ENCODE measurements around the gene CELSR1.
"Not testable (repeated sequence)": the region's sequence is repeated elsewhere in the genome, so short reads cannot be mapped to it uniquely, and the experiment has no call there.

Gene CELSR1

DNA sequence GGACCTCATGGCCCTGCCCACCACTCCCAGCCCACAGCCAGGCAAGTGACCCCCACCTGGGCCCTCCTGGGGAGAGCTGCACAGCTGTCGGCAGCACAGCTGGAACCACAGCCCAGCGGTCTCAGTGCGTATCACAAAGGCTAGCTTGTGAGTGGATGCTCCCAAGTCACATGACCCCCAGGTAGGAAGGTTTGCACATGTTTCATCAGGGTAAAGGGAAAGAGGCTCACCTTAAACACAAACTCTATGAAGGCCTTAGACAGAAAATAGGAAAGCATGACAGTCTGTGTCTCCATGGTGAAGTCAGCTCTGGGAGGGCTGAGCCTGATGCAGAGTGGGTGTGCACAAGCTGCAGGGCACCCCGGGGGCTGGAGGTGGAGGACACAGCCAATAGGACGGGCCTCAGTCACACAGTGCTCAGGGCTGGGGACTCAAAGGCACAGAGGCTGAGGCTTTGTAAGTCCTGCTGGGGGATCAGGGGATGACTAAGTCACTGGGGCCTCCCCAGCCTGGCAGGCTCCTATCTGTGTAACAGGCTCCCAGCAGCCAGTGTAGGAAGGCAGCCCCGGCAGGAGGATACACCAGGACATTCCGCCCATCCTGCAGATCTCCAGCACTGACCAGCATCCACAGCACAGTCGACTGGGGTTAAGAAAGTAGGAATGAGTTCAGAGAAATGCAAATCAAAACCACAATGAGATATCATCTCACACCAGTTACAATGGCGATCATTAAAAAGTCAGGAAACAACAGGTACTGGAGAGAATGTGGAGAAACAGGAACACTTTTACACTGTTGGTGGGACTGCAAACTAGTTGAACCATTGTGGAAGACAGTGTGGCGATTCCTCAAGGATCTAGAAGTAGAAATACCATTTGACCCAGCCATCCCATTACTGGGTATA is 22.0 kb downstream of the CELSR1 start:
- FAIRE-seq = no peak

DNA sequence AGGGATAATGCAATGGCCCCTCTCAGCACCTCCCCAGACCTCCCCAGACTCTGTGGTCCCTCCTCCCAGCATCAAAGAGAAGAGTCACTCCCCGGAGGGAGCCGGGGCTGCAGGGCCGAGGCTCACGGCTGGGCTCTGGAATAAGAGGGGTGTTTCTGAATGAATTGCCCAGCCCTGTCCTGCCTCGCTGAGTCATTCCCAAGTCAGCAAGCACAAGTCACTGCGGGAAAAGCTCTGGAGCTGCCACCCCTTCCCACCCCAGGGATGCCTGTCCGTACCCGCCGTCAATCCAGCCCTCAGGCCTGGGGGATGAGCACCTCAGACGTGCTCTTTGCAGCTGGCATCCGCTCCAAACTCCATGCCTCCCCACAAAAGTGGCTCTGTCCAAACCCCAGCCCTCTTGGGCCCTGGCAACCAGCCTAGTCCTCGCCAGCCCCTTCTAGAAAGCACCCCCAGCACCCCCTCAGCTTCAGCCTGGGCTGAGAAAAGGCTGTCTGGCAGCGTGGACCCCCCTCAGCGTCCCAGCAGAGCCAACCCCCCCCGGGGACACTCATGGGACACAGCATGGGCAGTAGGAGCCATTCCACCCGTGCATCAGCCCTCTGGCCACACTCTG is 22.7 kb downstream of the CELSR1 start:
- DNase-seq (ENCODE audit: extremely low spot score, insufficient read length, low read depth) (no peak), FAIRE-seq (no peak)

More for the DNA sequence above, 22.0 kb downstream of the CELSR1 start:
- no peak for DNase-seq (ENCODE audit: extremely low spot score, insufficient read length, low read depth)

DNA sequence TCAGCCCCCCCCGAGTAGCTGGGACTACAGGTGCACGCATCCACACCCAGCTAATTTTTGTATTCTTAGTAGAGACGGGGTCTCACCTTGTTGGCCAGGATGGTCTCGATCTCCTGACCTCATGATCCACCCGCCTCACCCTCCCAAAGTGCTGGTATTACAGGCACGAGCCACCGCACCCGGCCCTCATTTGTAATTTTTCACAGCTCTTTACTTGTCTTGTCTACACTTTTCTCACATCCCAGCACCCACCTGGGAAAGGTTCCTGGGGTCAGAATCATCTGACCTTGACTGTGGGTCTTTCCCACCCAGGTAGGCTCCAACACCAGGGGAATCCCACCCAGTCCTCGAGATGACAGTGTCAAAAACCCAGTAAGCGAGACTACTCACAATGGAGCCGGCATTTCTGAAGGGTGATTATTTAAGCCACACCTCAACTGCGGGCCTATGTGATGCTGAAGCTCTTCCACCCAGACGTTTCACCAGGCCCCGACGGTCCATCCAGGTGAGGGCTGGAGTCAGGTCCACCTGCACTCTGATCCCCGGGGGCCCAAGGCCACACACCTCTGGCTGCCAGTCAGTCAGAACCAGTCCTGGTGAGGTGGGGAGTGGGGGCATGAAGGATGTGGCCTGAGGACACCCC is 23.4 kb downstream of the CELSR1 start:
- DNase-seq (ENCODE audit: extremely low spot score, insufficient read length, low read depth) = no peak

DNA sequence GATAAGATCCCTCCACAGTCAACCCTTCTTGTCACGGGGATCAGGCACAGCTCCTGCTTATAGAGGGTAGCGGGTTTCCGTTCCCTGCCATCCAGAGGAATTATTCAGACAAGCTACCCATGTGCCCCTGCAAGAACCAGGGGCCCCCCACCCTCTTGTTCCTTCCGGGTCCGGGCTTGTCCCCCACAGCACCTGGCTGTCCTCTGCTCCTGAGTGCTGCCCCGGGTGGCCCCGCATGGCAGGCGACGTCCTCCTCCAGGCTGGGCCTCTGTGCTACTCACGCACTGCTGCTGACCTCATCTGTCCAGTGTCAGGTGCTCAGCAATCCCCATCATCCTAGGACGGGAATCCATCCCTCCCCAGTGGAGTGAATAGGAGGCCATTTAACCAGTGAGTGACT is 24.7 kb downstream of the CELSR1 start:
- no peak for DNase-seq (ENCODE audit: extremely low spot score, insufficient read length, low read depth)
- no peak for FAIRE-seq

More for the DNA sequence above, 23.4 kb downstream of the CELSR1 start:
- FAIRE-seq = no peak

DNA sequence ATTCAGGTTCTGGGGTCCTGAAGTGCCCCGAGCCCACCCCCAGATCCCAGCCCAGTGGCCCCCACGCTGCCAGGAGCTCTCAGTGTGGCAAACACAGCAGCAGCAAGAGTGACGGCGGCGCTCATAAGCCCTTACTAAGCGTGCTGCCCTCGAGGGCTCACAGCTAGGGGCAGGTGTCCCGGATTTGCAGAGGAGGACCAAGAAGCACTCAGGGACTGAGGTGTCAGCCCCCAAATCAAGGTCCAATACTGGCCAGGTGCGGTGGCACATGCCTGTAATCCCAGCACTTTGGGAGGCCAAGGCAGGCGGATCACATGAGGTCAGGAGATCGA is 25.4 kb downstream of the CELSR1 start:
- no peak for DNase-seq (ENCODE audit: extremely low spot score, insufficient read length, low read depth)
- FAIRE-seq = no peak

DNA sequence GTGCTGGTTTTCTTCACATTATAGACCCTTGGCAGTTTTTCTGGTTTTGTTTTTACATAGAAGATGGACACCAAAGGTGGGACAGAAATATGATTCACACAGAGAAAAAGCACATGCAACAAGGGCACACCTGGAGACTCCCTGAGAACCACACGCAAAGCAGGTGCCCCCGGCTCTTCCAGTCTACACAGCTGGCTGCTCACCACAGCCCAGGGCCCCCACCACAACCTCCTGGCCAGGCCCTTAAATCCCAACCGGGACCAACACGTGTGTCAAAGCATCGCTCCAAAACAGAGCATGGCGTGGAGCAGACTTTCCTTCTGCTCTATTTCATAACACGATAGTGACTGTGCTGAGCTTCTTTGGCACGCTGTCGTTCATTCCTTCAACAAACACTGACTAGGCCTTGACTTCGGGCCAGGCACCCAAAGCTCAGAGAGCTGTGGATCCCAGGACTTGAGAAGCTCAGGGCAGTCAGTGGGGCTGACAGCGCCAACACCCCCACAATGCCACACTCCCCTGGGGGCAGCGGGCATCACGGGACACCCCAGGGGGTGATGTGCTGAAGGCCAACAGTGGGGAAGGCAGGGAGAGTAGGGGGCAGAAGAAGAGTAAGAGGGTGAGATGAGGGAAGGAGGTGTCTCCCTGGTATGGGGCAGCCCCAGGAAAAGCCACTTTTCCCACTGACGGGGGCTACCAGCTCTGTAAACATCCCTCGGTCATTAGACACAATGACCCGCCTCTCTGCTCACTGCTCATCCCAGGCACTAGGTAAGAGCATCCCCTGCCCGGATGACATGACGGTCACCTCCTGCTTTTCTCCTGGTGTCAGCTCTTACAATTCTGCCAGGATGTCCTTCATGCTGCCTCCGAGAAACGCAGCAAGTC is 26.0 kb downstream of the CELSR1 start:
- FAIRE-seq = no peak
- no peak for DNase-seq (ENCODE audit: extremely low spot score, insufficient read length, low read depth)

DNA sequence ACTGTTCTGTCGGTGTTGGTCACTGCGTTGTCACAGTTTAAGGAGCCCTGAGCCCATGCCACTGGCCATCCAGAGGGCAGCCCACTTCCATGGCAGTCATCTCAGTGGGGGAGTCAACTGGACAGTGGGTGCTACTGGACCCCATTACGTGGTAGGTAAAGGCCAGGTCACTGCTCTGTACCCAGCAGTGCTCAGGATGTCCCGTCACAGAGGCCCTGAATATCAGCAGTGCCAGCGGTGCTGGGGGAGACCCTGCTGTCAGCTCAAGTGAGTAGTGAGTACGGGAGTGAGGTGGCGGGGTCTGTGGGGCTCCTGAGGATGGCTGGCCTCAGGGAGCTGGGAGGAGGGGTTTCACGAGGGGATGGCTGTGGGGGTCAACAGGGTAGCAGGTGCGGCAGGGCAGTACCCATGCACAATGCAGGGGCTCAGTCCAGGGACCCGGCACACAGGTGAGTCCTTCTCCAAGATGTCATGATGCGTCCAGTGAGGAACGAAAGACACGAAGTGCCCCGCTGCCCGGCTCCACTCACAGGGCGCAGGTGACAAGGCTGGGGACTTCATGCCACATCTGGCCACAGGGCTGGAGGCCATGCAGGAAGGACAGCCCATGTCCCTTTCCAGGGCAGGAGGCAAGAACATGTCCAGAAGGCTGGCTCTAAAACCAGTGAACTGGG is 27.9 kb downstream of the CELSR1 start:
- FAIRE-seq (no peak), DNase-seq (ENCODE audit: extremely low spot score, insufficient read length, low read depth) (no peak)

DNA sequence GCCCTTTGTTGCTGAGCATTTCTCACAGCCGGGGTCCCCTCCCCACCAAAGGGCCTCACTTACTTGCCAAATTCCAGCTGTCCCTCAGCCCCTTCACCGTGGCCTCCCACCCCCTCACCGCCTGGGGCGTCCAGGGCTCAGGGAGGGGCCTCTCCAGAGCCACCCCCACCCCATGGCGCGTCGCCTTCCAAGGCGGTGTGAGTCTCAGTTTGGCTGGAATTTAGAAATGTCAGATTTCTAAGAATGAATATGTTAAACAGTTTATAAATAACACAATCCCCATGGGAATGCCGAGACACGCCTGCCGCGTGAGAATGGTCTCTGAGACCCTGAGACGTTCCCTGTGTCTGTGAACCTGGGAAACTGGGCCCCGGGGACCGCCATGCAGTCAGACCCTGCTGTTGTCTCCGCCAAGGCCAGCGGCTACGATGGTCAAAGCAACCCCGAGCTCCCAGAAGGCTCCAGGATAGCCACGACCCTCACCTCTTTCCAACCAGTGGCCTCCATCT is 28.9 kb downstream of the CELSR1 start:
- FAIRE-seq = no peak

DNA sequence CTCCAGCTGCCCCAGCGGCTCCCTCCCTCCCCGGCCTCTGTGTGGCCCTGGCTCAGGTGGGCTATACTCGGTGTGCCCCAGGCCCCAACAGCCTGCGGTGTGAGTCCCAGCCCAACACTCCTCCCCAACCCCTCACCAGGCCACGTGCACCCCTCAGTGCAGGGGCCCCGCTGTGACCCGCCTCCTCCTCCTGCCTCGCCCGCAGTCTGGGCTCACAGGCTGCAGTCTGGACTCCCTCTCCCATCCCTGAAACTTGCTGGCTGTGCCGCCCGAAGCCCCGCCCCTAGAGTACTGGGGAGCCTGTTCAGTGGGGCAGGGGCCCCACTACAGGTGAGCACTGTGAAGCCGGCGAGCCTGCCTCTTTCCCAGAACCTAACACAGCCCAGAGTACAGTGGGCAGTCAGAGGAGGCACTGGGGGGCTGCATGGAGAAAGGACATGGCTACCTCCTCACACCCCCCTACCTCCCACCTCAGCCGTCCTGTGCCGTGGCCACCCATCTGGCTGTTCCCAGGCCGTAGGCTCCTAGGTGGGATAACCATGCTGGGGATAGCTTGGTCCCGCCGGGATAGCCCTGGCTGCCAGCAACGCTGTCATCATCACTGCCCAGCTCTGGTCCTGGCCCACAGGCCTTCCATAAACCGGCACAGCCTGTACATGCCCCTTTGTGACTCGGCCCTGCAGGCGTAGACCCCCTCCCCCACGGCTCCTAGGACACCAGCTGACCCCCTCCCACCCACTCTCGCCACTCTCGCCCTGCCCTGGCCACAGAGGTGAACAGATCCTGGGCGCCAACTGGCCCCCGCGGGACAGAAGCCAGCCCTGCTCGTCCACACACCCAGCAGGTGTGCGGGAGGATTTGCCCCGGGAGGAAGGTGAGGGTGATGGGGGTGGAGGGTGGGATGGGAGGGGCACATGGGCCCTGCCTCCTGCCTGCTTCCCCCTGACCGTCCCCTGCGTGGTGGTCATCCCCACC is 29.7 kb downstream of the CELSR1 start:
- DNase-seq (ENCODE audit: extremely low spot score, insufficient read length, low read depth) = no peak
- FAIRE-seq = no peak

More for the DNA sequence above, 28.9 kb downstream of the CELSR1 start:
- no peak for DNase-seq (ENCODE audit: extremely low spot score, insufficient read length, low read depth)

DNA sequence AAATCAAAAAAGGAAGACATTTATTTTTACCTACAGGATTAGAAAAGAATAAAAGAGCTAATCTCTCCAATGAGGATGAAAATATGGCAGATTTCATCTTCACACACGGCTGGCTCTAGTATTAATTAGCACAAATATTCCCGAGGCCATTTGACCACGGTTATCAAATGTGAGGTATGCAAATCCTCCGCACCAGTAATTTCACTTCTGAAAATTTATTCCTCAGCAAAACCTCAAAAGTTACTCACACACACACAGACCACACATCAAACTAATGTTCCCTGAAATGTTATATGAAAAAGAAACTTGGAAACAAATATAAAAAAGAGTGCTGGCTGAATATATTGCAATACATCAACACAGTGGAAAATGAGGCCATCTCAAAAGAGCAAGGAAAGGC is 32.8 kb downstream of the CELSR1 start:
- FAIRE-seq = no peak
- no peak for DNase-seq (ENCODE audit: extremely low spot score, insufficient read length, low read depth)

DNA sequence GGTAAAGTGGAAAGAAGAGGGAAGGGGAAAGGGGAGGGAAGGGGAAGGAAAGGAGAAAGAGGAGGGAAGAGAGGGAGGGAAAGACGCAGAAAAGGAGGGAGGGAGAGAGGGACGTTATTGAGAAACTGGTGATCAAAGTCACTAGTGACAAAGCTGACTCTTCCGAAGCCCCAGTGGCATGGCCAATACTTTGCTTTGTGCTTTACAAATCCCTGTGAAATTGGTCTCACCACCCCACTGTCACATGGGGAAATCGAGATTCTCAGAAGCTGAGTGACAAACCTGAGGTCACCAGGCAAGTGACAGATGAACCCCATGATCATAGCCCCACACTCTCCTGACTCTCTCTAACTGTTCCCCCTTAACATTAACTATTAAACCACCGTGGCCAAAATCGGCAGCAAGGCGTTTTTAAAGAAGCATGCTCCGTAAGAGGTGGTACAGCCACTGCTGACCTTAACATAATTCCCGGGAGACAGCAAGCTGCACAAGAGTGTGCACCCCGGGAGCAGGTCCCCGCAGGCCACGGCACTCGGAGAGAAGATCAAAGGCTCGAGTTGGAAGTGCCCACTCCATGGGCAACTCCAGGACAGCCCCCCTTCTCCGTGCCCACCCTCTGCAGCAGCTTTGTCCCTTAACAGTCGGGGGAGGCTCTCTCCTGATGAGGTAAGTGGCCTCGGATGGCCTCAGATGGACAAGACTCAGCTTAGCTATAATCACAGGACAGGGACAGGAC is 34.8 kb downstream of the CELSR1 start:
- no peak for FAIRE-seq
- no peak for DNase-seq (ENCODE audit: extremely low spot score, insufficient read length, low read depth)

DNA sequence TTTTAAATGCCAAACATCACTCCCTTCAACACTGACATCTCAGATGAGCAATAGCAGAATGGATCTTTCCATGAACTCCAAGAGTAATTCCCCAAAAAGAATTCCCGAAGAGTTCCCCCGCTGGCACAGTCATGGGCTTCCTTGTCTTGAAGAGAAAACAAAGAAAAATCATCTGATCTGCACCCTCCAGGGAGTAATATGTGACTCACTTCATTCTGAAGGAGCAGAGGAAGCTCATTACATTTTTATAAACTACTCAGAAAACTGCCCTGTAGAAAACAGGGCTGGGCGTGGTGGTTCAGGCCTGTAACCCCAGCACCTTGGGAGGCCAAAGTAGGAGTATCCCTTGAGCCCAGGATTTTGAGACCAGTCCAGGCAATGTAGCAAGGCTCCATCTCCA is 35.7 kb downstream of the CELSR1 start:
- FAIRE-seq = no peak
- no peak for DNase-seq (ENCODE audit: extremely low spot score, insufficient read length, low read depth)

DNA sequence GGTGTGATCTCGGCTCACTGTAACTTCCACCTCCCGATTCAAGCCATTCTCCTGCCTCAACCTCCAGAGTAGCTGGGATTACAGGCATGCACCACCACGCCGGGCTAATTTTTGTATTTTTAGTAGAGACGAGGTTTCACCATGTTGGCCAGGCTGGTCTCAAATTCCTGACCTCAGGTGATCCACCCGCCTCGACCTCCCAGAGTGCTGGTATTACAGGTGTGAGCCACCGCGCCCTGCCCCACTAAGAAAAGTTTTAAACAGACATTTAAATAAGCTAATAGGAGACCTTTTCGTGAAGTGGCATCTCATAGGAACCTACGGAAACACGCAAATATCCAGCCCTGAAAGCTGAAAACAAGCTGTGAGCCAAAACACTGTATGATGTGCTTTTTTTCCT is 36.2 kb downstream of the CELSR1 start:
- DNase-seq (ENCODE audit: extremely low spot score, insufficient read length, low read depth); FAIRE-seq: not testable (repeated sequence)

DNA sequence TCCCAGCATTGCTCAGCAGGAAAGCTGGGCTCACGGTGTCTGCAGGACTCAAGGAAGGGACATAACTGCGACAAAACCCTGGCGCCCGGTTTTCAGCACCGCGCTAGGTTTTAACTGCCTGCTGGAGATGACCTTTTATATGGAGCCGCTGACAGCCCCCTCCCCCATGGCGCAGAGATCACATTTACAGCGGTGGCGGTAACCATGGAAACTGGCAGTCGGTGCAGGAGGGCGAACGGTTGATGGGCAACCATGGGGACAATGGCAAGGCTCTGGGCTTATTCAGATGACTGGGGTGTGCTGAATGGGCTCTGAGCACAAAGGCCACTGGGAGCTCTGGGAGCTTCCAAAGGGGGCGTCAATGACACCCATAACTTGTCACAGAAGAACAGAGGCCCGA is 37.2 kb downstream of the CELSR1 start:
- no peak for FAIRE-seq

DNA sequence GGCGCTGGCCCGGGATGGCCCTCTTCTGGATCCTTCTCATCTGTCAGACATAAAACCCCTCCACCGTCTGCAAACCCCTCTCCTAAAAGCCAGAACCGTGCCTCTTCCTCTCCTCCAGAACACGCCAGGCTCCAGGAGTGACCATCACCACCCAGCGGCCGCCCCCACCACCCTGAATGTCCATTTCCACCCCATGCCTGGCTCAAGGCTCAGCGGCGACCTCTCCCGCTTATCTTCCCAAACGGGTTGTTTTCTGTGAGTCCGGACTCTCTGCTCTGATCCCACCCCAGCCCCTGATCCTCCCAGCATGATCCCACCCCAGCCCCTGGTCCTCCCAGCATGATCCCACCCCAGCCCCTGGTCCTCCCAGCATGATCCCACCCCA is 37.6 kb downstream of the CELSR1 start:
- FAIRE-seq = no peak
- no peak for DNase-seq (ENCODE audit: extremely low spot score, insufficient read length, low read depth)

More for the DNA sequence above, 37.2 kb downstream of the CELSR1 start:
- DNase-seq (ENCODE audit: extremely low spot score, insufficient read length, low read depth) = no peak

DNA sequence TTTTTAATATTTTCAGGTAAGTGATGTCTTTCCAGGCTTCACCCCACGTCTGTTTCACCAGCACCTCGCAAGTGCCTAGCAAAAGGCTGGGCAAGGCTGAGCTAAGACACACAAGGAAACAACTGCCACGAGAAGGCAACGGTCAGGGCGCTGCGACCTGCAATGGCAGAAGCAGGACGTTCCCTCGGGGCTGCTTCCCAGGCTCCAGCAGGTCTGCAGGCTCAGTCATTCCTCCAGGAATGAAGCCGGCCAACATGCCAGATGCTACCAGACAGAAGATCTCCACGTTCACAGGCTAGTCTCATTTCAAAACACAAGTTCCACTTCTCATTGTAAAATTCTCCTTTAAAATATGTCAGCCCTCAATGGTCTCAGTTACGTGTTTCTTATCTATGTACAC is 45.5 kb downstream of the CELSR1 start:
- FAIRE-seq = no peak

DNA sequence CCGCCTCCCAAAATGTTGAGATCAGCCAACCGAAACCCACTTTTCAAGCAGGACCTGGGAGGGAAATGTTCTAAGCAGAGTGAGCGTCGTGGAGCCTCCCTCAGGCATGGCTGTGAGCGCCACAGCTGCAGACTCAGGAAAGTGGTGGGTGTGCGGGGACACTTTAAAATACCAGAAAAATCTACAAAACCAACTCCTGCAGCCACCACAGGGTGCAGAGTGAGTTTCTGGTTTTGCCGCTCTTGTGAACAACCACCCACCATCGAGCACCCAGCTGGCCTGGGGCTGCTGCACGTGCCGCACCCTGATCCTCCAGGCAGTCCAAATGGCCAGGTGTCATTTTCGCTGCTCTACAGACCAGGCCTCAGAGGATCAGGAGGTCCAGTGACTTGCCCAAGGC is 46.9 kb downstream of the CELSR1 start:
- DNase-seq (ENCODE audit: extremely low spot score, insufficient read length, low read depth) (no peak), FAIRE-seq (peak; percentile 62)

More for the DNA sequence above, 45.5 kb downstream of the CELSR1 start:
- DNase-seq (ENCODE audit: extremely low spot score, insufficient read length, low read depth) = no peak
